Activated CD4-positive, alpha-beta memory T cell treated with anti-CD3 and anti-CD28 coated beads for 36 hours (primary cell): ENCODE data around the gene FGGY. TPM values are rescaled to one million over a fixed set of nuclear protein-coding genes. Genes with fewer than 3 reads are reported as not detected.

Source experiments
- CTCF ChIA-PET: fragments of 350-600 bp; sonication (Branson Sonifier 250); formaldehyde crosslinking; loops from one replicate; lab custom pipeline; 2021; ENCODE audit warnings: antibody characterized with exemption, inconsistent platforms; lab: Charles Lee
- POLR2A ChIA-PET: fragments of 350-600 bp; sonication (Branson Sonifier 250); formaldehyde crosslinking; loops from one replicate; lab custom pipeline; 2021; ENCODE audit warnings: antibody characterized with exemption; lab: Charles Lee
- DNase-seq: peaks from one replicate; pipeline ENCODE4 v3.0.0-alpha.2; 2020
- H3K27ac Mint-ChIP-seq: one replicate; pipeline ENCODE4 v1.8.0; 2021; ENCODE audit warnings: mixed read lengths
- H3K27me3 Mint-ChIP-seq: one replicate; pipeline ENCODE4 v1.8.0; 2021; ENCODE audit warnings: mixed read lengths
- H3K36me3 Mint-ChIP-seq: one replicate; pipeline ENCODE4 v1.8.0; 2021; ENCODE audit warnings: mixed read lengths
- H3K4me1 Mint-ChIP-seq: one replicate; pipeline ENCODE4 v1.8.0; 2021; ENCODE audit warnings: low read depth, mixed read lengths
- H3K4me3 Mint-ChIP-seq: one replicate; pipeline ENCODE4 v1.8.0; 2021; ENCODE audit warnings: mild to moderate bottlenecking, mixed read lengths
- H3K9me3 Mint-ChIP-seq: one replicate; pipeline ENCODE4 v1.8.0; 2021; ENCODE audit warnings: mixed read lengths
- intact Hi-C: fragments of 100-400 bp; cut with micrococcal nuclease; formaldehyde crosslinking; loops from one replicate; pipeline ENCODE4 v1.15.1; 2023
- total RNA-seq, 2 experiments: library from RNA; stranded (reverse); gene quantifications; one replicate each; pipeline ENCODE4 v1.2.3, GENCODE V29; 2021

Gene FGGY
- total RNA-seq, 2 experiments from 2014 or later, result 10.2 TPM

- no peak overlapping the region for H3K27ac Mint-ChIP-seq
- CTCF ChIA-PET, result interaction anchor here (2.7 kb wide), 1 partner anchor 21 kb away, joined by 7 read pairs; no protein-coding TSS in a partner anchor
These were observed 381.8 kb downstream of the FGGY start for GRCh38 chr1:59678493-59679228.

GRCh38 chr1:59680044-59680443 lies 383.1 kb downstream of the FGGY start:
- H3K9me3 Mint-ChIP-seq, result no peaks in the 10 kb centered on the region
- POLR2A ChIA-PET, result no interaction called here
- CTCF ChIA-PET, result interaction anchor here (0.6 to 2.7 kb wide), 2 partner anchors 19 to 422 kb away, joined by 3 to 7 read pairs; no protein-coding TSS in a partner anchor

More at GRCh38 chr1:59678493-59679228, 381.8 kb downstream of the FGGY start:
- POLR2A ChIA-PET, result no interaction called here
- Mint-ChIP-seq H3K27me3 (no peaks in the 10 kb centered on the region), H3K9me3 (no peaks in the 10 kb centered on the region), H3K4me1 (no peaks in the 10 kb centered on the region), H3K4me3 (no peak overlapping the region), H3K36me3 (no peaks in the 10 kb centered on the region)
- no peak for DNase-seq
- intact Hi-C loops, result no loop called here

GRCh38 chr1:59682396-59683080 lies 385.6 kb downstream of the FGGY start:
- Mint-ChIP-seq H3K36me3 (no peaks in the 10 kb centered on the region), H3K9me3 (no peaks in the 10 kb centered on the region), H3K4me3 (no peak overlapping the region), H3K4me1 (no peaks in the 10 kb centered on the region), H3K27ac (no peak overlapping the region), H3K27me3 (no peaks in the 10 kb centered on the region)
- CTCF ChIA-PET, result no interaction called here
- intact Hi-C loops, result no loop called here
- DNase-seq, result no peak
- POLR2A ChIA-PET, result no interaction called here

More at GRCh38 chr1:59680044-59680443, 383.1 kb downstream of the FGGY start:
- H3K27ac Mint-ChIP-seq, result no peak overlapping the region
- no peaks in the 10 kb centered on the region for H3K36me3 Mint-ChIP-seq
- no peak overlapping the region for H3K4me3 Mint-ChIP-seq
- H3K4me1 Mint-ChIP-seq, result no peaks in the 10 kb centered on the region
- H3K27me3 Mint-ChIP-seq, result no peaks in the 10 kb centered on the region
- intact Hi-C loops, result no loop called here
- no peak for DNase-seq

- Mint-ChIP-seq H3K36me3 (no peaks in the 10 kb centered on the region), H3K27ac (no peak overlapping the region), H3K9me3 (no peaks in the 10 kb centered on the region), H3K4me1 (no peaks in the 10 kb centered on the region), H3K4me3 (no peak overlapping the region), H3K27me3 (no peaks in the 10 kb centered on the region)
- intact Hi-C loops, result no loop called here
- CTCF ChIA-PET, result no interaction called here
- no peak for DNase-seq
- POLR2A ChIA-PET, result no interaction called here
These were observed 386.3 kb downstream of the FGGY start for GRCh38 chr1:59683197-59683596.

- H3K9me3 Mint-ChIP-seq, result no peaks in the 10 kb centered on the region
- ChIA-PET POLR2A (no interaction called here), CTCF (interaction anchor here (4.5 kb wide), 1 partner anchor 15 kb away, joined by 19 read pairs; no protein-coding TSS in a partner anchor)
These were observed 387.8 kb downstream of the FGGY start for GRCh38 chr1:59684698-59685097.

GRCh38 chr1:59685101-59685500 lies 388.2 kb downstream of the FGGY start:
- no peaks in the 10 kb centered on the region for H3K27me3 Mint-ChIP-seq
- no peak overlapping the region for H3K4me3 Mint-ChIP-seq
- no peaks in the 10 kb centered on the region for H3K4me1 Mint-ChIP-seq
- POLR2A ChIA-PET, result no interaction called here
- CTCF ChIA-PET, result interaction anchor here (0.6 to 4.5 kb wide), 2 partner anchors 15 to 865 kb away, joined by 4 to 19 read pairs; no protein-coding TSS in a partner anchor
- H3K36me3 Mint-ChIP-seq, result no peaks in the 10 kb centered on the region
- no peaks in the 10 kb centered on the region for H3K9me3 Mint-ChIP-seq
- no peak for DNase-seq
- intact Hi-C loops, result no loop called here
- no peak overlapping the region for H3K27ac Mint-ChIP-seq

More at GRCh38 chr1:59684698-59685097, 387.8 kb downstream of the FGGY start:
- Mint-ChIP-seq H3K4me3 (no peak overlapping the region), H3K36me3 (no peaks in the 10 kb centered on the region), H3K27ac (no peak overlapping the region), H3K4me1 (no peaks in the 10 kb centered on the region), H3K27me3 (no peaks in the 10 kb centered on the region)
- DNase-seq, result no peak
- intact Hi-C loops, result no loop called here

GRCh38 chr1:59685666-59686065 lies 388.8 kb downstream of the FGGY start:
- Mint-ChIP-seq H3K27ac (no peak overlapping the region), H3K9me3 (no peaks in the 10 kb centered on the region), H3K4me1 (no peaks in the 10 kb centered on the region), H3K4me3 (no peak overlapping the region), H3K27me3 (no peaks in the 10 kb centered on the region), H3K36me3 (no peaks in the 10 kb centered on the region)
- POLR2A ChIA-PET, result no interaction called here
- CTCF ChIA-PET, result interaction anchor here (0.6 to 4.5 kb wide), 2 partner anchors 14 to 866 kb away, joined by 4 to 19 read pairs; no protein-coding TSS in a partner anchor
- no peak for DNase-seq
- intact Hi-C loops, result no loop called here

- no peaks in the 10 kb centered on the region for H3K4me1 Mint-ChIP-seq
- intact Hi-C loops, result no loop called here
- POLR2A ChIA-PET, result no interaction called here
- no peak overlapping the region for H3K27ac Mint-ChIP-seq
- no peaks in the 10 kb centered on the region for H3K36me3 Mint-ChIP-seq
- no peak overlapping the region for H3K4me3 Mint-ChIP-seq
- no peaks in the 10 kb centered on the region for H3K27me3 Mint-ChIP-seq
- no peak for DNase-seq
- CTCF ChIA-PET, result interaction anchor here (4.5 kb wide), 1 partner anchor 14 kb away, joined by 19 read pairs; no protein-coding TSS in a partner anchor
- no peaks in the 10 kb centered on the region for H3K9me3 Mint-ChIP-seq
These were observed 389.3 kb downstream of the FGGY start for GRCh38 chr1:59686170-59686569.

GRCh38 chr1:59686574-59686973 lies 389.7 kb downstream of the FGGY start:
- Mint-ChIP-seq H3K27me3 (no peaks in the 10 kb centered on the region), H3K4me1 (no peaks in the 10 kb centered on the region), H3K4me3 (no peak overlapping the region), H3K27ac (no peak overlapping the region), H3K36me3 (no peaks in the 10 kb centered on the region), H3K9me3 (no peaks in the 10 kb centered on the region)
- intact Hi-C loops, result no loop called here
- no peak for DNase-seq
- ChIA-PET CTCF (interaction anchor here (4.5 kb wide), 1 partner anchor 13 kb away, joined by 19 read pairs; no protein-coding TSS in a partner anchor), POLR2A (interaction anchor here (0.5 kb wide), 1 partner anchor 901 kb away, joined by 3 read pairs; no protein-coding TSS in a partner anchor)

GRCh38 chr1:59687081-59687480 lies 390.2 kb downstream of the FGGY start:
- ChIA-PET CTCF (interaction anchor here (4.5 kb wide), 1 partner anchor 13 kb away, joined by 19 read pairs; no protein-coding TSS in a partner anchor), POLR2A (interaction anchor here (0.5 to 0.6 kb wide), 2 partner anchors 902 to 910 kb away, joined by 3 read pairs; no protein-coding TSS in a partner anchor)
- no peaks in the 10 kb centered on the region for H3K36me3 Mint-ChIP-seq
- no peaks in the 10 kb centered on the region for H3K27me3 Mint-ChIP-seq
- no peak for DNase-seq
- no peak overlapping the region for H3K27ac Mint-ChIP-seq
- intact Hi-C loops, result no loop called here
- H3K4me1 Mint-ChIP-seq, result no peaks in the 10 kb centered on the region
- no peaks in the 10 kb centered on the region for H3K9me3 Mint-ChIP-seq
- no peak overlapping the region for H3K4me3 Mint-ChIP-seq

GRCh38 chr1:59688976-59689375 lies 392.1 kb downstream of the FGGY start:
- no peaks in the 10 kb centered on the region for H3K9me3 Mint-ChIP-seq
- ChIA-PET POLR2A (no interaction called here), CTCF (no interaction called here)
- intact Hi-C loops, result no loop called here
- H3K36me3 Mint-ChIP-seq, result no peaks in the 10 kb centered on the region
- no peak overlapping the region for H3K27ac Mint-ChIP-seq
- H3K4me1 Mint-ChIP-seq, result no peaks in the 10 kb centered on the region
- no peak overlapping the region for H3K4me3 Mint-ChIP-seq
- DNase-seq, result no peak
- H3K27me3 Mint-ChIP-seq, result no peaks in the 10 kb centered on the region

GRCh38 chr1:59689730-59690129 lies 392.8 kb downstream of the FGGY start:
- H3K36me3 Mint-ChIP-seq, result no peaks in the 10 kb centered on the region
- H3K4me1 Mint-ChIP-seq, result no peaks in the 10 kb centered on the region
- DNase-seq, result no peak
- no peaks in the 10 kb centered on the region for H3K9me3 Mint-ChIP-seq
- H3K27ac Mint-ChIP-seq, result no peak overlapping the region
- POLR2A ChIA-PET, result no interaction called here
- intact Hi-C loops, result loop anchor here (10.0 kb wide), 2 partner anchors 545 to 645 kb away; no protein-coding TSS in a partner anchor
- CTCF ChIA-PET, result interaction anchor here (1.6 kb wide), 1 partner anchor 9 kb away, joined by 6 read pairs; no protein-coding TSS in a partner anchor
- H3K27me3 Mint-ChIP-seq, result no peaks in the 10 kb centered on the region
- no peak overlapping the region for H3K4me3 Mint-ChIP-seq
